Measurements from ENCODE around the gene COMMD7. TPM values are rescaled to one million over a fixed set of nuclear protein-coding genes. Genes with fewer than 3 reads are reported as not detected.

COMMD7 gene
- total and polyA plus RNA-seq, 9 of the 15 experiments (the other 6 are each of a cell fraction or from before 2014, with no cell fraction given) = 11.9 to 69.1 (median 34.7) TPM

DNA sequence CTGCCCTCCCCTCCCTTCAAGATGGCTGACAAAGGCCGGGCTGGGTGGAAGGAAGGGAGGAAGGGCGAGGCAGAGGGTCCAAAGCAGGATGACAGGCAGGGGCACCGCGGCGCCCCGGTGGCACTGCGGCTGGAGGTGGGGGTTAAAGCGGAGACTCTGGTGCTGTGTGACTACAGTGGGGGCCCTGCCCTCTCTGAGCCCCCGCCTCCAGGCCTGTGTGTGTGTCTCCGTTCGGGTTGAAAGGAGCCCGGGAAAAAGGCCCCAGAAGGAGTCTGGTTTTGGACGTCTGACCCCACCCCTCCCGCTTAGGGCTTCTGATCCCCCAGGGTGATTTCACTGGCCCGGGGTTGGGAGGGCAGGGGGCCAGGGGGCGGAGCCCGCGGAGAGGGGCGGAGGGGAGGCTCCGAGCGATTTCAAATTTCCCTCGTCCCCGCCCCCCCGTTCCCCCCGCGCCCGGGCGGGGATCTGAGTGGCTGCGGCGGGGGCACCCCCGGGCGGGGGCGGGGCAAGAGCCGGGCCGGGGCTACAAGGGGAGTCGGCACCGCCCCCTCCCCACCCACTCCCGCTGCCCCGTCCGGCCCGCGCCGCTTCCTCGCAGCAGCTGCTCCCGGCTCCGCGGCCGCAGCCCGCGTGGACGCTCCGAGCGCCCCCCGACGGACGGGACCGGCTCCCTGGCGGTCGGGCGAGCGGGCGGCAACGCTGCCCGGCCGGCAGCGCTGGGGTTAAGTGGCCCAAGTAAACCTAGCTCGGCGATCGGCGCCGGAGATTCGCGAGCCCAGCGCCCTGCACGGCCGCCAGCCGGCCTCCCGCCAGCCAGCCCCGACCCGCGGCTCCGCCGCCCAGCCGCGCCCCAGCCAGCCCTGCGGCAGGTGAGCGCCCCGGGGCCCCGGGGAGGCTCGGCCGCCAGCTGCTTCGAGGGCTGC lies 18.8 kb upstream of the COMMD7 start, which contains the start of gene DNMT3B (continued):
- TF ChIP-seq, protein P1, sequence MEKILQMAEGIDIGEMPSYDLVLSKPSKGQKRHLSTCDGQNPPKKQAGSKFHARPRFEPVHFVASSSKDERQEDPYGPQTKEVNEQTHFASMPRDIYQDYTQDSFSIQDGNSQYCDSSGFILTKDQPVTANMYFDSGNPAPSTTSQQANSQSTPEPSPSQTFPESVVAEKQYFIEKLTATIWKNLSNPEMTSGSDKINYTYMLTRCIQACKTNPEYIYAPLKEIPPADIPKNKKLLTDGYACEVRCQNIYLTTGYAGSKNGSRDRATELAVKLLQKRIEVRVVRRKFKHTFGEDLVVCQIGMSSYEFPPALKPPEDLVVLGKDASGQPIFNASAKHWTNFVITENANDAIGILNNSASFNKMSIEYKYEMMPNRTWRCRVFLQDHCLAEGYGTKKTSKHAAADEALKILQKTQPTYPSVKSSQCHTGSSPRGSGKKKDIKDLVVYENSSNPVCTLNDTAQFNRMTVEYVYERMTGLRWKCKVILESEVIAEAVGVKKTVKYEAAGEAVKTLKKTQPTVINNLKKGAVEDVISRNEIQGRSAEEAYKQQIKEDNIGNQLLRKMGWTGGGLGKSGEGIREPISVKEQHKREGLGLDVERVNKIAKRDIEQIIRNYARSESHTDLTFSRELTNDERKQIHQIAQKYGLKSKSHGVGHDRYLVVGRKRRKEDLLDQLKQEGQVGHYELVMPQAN (IDR thresholded peaks at IDR 0.05; ENCODE audit: borderline replicate concordance) = peak; percentile 58; the same call in 1 of the 2 replicates
- TF ChIP-seq ZNF3 (CRISPR knock-in tag; IDR thresholded peaks at IDR 0.05) = no peak
- TF ChIP-seq, protein P2, sequence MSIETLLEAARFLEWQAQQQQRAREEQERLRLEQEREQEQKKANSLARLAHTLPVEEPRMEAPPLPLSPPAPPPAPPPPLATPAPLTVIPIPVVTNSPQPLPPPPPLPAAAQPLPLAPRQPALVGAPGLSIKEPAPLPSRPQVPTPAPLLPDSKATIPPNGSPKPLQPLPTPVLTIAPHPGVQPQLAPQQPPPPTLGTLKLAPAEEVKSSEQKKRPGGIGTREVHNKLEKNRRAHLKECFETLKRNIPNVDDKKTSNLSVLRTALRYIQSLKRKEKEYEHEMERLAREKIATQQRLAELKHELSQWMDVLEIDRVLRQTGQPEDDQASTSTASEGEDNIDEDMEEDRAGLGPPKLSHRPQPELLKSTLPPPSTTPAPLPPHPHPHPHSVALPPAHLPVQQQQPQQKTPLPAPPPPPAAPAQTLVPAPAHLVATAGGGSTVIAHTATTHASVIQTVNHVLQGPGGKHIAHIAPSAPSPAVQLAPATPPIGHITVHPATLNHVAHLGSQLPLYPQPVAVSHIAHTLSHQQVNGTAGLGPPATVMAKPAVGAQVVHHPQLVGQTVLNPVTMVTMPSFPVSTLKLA (conservative IDR thresholded peaks at IDR 0.05) = 0 out of 4 replicates have a peak, but pooled peaks of 1 of the 2 experiments have one; percentile 26
- TF ChIP-seq, protein P3, sequence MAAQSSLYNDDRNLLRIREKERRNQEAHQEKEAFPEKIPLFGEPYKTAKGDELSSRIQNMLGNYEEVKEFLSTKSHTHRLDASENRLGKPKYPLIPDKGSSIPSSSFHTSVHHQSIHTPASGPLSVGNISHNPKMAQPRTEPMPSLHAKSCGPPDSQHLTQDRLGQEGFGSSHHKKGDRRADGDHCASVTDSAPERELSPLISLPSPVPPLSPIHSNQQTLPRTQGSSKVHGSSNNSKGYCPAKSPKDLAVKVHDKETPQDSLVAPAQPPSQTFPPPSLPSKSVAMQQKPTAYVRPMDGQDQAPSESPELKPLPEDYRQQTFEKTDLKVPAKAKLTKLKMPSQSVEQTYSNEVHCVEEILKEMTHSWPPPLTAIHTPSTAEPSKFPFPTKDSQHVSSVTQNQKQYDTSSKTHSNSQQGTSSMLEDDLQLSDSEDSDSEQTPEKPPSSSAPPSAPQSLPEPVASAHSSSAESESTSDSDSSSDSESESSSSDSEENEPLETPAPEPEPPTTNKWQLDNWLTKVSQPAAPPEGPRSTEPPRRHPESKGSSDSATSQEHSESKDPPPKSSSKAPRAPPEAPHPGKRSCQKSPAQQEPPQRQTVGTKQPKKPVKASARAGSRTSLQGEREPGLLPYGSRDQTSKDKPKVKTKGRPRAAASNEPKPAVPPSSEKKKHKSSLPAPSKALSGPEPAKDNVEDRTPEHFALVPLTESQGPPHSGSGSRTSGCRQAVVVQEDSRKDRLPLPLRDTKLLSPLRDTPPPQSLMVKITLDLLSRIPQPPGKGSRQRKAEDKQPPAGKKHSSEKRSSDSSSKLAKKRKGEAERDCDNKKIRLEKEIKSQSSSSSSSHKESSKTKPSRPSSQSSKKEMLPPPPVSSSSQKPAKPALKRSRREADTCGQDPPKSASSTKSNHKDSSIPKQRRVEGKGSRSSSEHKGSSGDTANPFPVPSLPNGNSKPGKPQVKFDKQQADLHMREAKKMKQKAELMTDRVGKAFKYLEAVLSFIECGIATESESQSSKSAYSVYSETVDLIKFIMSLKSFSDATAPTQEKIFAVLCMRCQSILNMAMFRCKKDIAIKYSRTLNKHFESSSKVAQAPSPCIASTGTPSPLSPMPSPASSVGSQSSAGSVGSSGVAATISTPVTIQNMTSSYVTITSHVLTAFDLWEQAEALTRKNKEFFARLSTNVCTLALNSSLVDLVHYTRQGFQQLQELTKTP (IDR thresholded peaks at IDR 0.05; ENCODE audit: low read depth in 1 of 2, partially characterized antibody in 2 of 2) = no peak
- TF ChIP-seq STAT5B (CRISPR knock-in tag; IDR thresholded peaks at IDR 0.05) = no peak
- TF ChIP-seq SRSF9 (IDR thresholded peaks at IDR 0.05; ENCODE audit: borderline replicate concordance, low read depth, low read length) = no peak
- TF ChIP-seq, protein P4, sequence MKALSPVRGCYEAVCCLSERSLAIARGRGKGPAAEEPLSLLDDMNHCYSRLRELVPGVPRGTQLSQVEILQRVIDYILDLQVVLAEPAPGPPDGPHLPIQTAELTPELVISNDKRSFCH (CRISPR knock-in tag; IDR thresholded peaks at IDR 0.05) = no peak
- TF ChIP-seq, protein P4 (tag; IDR thresholded peaks at IDR 0.05) = peak; percentile 58; the same call in 1 of the 2 replicates
- TF ChIP-seq ZFP36 (IDR thresholded peaks at IDR 0.05; ENCODE audit: low read depth, low read length, partially characterized antibody) = peak; percentile 94
- TF ChIP-seq ZNF644 (tag; IDR thresholded peaks at IDR 0.05; ENCODE audit: low read depth) = no peak
- TF ChIP-seq, protein P5, sequence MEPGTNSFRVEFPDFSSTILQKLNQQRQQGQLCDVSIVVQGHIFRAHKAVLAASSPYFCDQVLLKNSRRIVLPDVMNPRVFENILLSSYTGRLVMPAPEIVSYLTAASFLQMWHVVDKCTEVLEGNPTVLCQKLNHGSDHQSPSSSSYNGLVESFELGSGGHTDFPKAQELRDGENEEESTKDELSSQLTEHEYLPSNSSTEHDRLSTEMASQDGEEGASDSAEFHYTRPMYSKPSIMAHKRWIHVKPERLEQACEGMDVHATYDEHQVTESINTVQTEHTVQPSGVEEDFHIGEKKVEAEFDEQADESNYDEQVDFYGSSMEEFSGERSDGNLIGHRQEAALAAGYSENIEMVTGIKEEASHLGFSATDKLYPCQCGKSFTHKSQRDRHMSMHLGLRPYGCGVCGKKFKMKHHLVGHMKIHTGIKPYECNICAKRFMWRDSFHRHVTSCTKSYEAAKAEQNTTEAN (CRISPR knock-in tag; IDR thresholded peaks at IDR 0.05) = no peak
- no peak for TF ChIP-seq ZNF41 (CRISPR knock-in tag; conservative IDR thresholded peaks at IDR 0.05)
- TF ChIP-seq NR2F6 (CRISPR knock-in tag; IDR thresholded peaks at IDR 0.05) = no peak
- TF ChIP-seq TOE1 (IDR thresholded peaks at IDR 0.05; ENCODE audit: borderline replicate concordance) = peak; percentile 16; the same call in 1 of the 2 replicates
- TF ChIP-seq TOE1 (CRISPR knock-in tag; IDR thresholded peaks at IDR 0.05; ENCODE audit: borderline replicate concordance, low read depth) = no peak
- peak; percentile 47 to 70; a peak in 3 of 4 replicates for TF ChIP-seq RAD21 (CRISPR knock-in tag; conservative IDR thresholded peaks at IDR 0.05 in 1 of 2, IDR thresholded peaks at IDR 0.05 in 1 of 2)
